Stimulated activated naive B cell treated with anti-CD40 and anti-IgM and Interleukin-4, amounts not matched to agents 10 μg/mL and 1 μg/mL and 100 μg/mL, for 72 hours (primary cell): ENCODE results near the gene OR4K14.
"Not testable (repeated sequence)": the region's sequence is repeated elsewhere in the genome, so short reads cannot be mapped to it uniquely, and the experiment has no call there.

ENCODE experiments used
- ATAC-seq, 2 donors: fragments of 150-1000 bp; cut with Tn5 transposase; replicated peaks; 2 replicates each; pipeline ENCODE4 v1.10.0; 2021; ENCODE audit warnings: moderate library complexity in 1 of 2
- DNase-seq: peaks from one replicate; pipeline ENCODE4 v3.0.0; 2021
- H3K27ac Mint-ChIP-seq: one replicate; pipeline ENCODE4 v1.8.0; 2022; ENCODE audit warnings: mild to moderate bottlenecking, mixed read lengths
- H3K27me3 Mint-ChIP-seq, 2 donors: one replicate each; pipeline ENCODE4 v1.8.0; 2022; ENCODE audit warnings: mixed read lengths in 2 of 2
- H3K36me3 Mint-ChIP-seq, 2 donors: one replicate each; pipeline ENCODE4 v1.8.0; 2022; ENCODE audit warnings: mixed read lengths in 2 of 2, mild to moderate bottlenecking in 1 of 2
- H3K4me1 Mint-ChIP-seq, 2 donors: one replicate each; pipeline ENCODE4 v1.8.0; 2022; ENCODE audit warnings: mixed read lengths in 2 of 2, mild to moderate bottlenecking in 1 of 2
- H3K4me3 Mint-ChIP-seq, 2 donors: one replicate each; pipeline ENCODE4 v1.8.0; 2022; ENCODE audit warnings: mild to moderate bottlenecking in 2 of 2, mixed read lengths in 2 of 2, moderate library complexity in 1 of 2
- H3K9me3 Mint-ChIP-seq, 2 donors: one replicate each; pipeline ENCODE4 v1.8.0; 2022; ENCODE audit warnings: mixed read lengths in 2 of 2, mild to moderate bottlenecking in 1 of 2

OR4K14 gene

GRCh38 chr14:20019257-20019865 is at the start of gene OR4K14:
OR4K14 (minus strand) TSS chr14:20019307; CDS start chr14:20015193, 4,114 bp downstream.
- no peak within 1 kb of the TSS for H3K4me3 Mint-ChIP-seq
- ATAC-seq (no peak), DNase-seq (no peak)
- no peaks in the 10 kb centered on the region for H3K27me3 Mint-ChIP-seq
- no peaks in the 10 kb centered on the region for H3K36me3 Mint-ChIP-seq
- no peaks in the 10 kb centered on the region for H3K4me1 Mint-ChIP-seq
- no peak within 1 kb of the TSS for H3K27ac Mint-ChIP-seq
- H3K9me3 Mint-ChIP-seq: peaks cover under 1% of the 10 kb centered on the region in 2 donors

GRCh38 chr14:20059745-20060144 is 40.6 kb upstream of the OR4K14 start, which contains the start of gene OR4L1:
OR4L1 (plus strand) TSS chr14:20060045; CDS start chr14:20060045, 0 bp downstream.
- peaks cover 0 to 3% of the 10 kb centered on the region in 2 donors for H3K9me3 Mint-ChIP-seq
- H3K4me3 Mint-ChIP-seq: no peak within 1 kb of the TSS
- H3K27me3 Mint-ChIP-seq: peaks cover 0 to 6% of the 10 kb centered on the region in 2 donors
- no peaks in the 10 kb centered on the region for H3K4me1 Mint-ChIP-seq
- H3K36me3 Mint-ChIP-seq: no peaks in the 10 kb centered on the region
- ATAC-seq (no peak), DNase-seq (no peak)
- H3K27ac Mint-ChIP-seq: no peak within 1 kb of the TSS

- no peaks in the 10 kb centered on the region for H3K9me3 Mint-ChIP-seq
- no peaks in the 10 kb centered on the region for H3K36me3 Mint-ChIP-seq
- H3K27ac Mint-ChIP-seq: no peak overlapping the region
- H3K4me1 Mint-ChIP-seq: no peaks in the 10 kb centered on the region
- DNase-seq: no peak
- no peak overlapping the region for H3K4me3 Mint-ChIP-seq
- no peak for ATAC-seq
- H3K27me3 Mint-ChIP-seq: peaks cover 0 to 11% of the 10 kb centered on the region in 2 donors
Observed at GRCh38 chr14:20048202-20048601, 29.1 kb upstream of the OR4K14 start.

GRCh38 chr14:20044243-20044642 is 25.1 kb upstream of the OR4K14 start:
- peaks cover 0 to 3% of the 10 kb centered on the region in 2 donors for H3K9me3 Mint-ChIP-seq
- DNase-seq (no peak), ATAC-seq (no peak)
- peaks cover 0 to 14% of the 10 kb centered on the region in 2 donors for H3K27me3 Mint-ChIP-seq
- H3K27ac Mint-ChIP-seq: no peak overlapping the region
- no peaks in the 10 kb centered on the region for H3K36me3 Mint-ChIP-seq
- H3K4me1 Mint-ChIP-seq: no peaks in the 10 kb centered on the region
- H3K4me3 Mint-ChIP-seq: no peak overlapping the region

GRCh38 chr14:20035938-20036337 is 16.8 kb upstream of the OR4K14 start, which contains the start of gene OR4K13:
OR4K13 (minus strand) TSS chr14:20036038; CDS start chr14:20034758, 1,280 bp downstream.
- Mint-ChIP-seq H3K9me3 (peaks cover 0 to 5% of the 10 kb centered on the region in 2 donors), H3K27me3 (peaks cover 0 to 5% of the 10 kb centered on the region in 2 donors)
- no peak for DNase-seq

GRCh38 chr14:20035449-20035848 is 16.3 kb upstream of the OR4K14 start:
- ATAC-seq (no peak), DNase-seq (no peak)
- Mint-ChIP-seq H3K4me3 (no peak overlapping the region), H3K36me3 (no peaks in the 10 kb centered on the region), H3K4me1 (no peaks in the 10 kb centered on the region), H3K27ac (no peak overlapping the region), H3K27me3 (peaks cover 0 to 5% of the 10 kb centered on the region in 2 donors), H3K9me3 (peaks cover 0 to 5% of the 10 kb centered on the region in 2 donors)

More at GRCh38 chr14:20035938-20036337, 16.8 kb upstream of the OR4K14 start, which contains the start of gene OR4K13:
- no peak within 1 kb of the TSS for H3K27ac Mint-ChIP-seq
- no peak within 1 kb of the TSS for H3K4me3 Mint-ChIP-seq
- no peak for ATAC-seq
- H3K4me1 Mint-ChIP-seq: no peaks in the 10 kb centered on the region
- H3K36me3 Mint-ChIP-seq: no peaks in the 10 kb centered on the region

- H3K4me3 Mint-ChIP-seq: no peak overlapping the region
- no peaks in the 10 kb centered on the region for H3K36me3 Mint-ChIP-seq
- H3K4me1 Mint-ChIP-seq: no peaks in the 10 kb centered on the region
- H3K27ac Mint-ChIP-seq: no peak overlapping the region
- peaks cover 0 to 5% of the 10 kb centered on the region in 2 donors for H3K9me3 Mint-ChIP-seq
- ATAC-seq (no peak), DNase-seq (no peak)
- H3K27me3 Mint-ChIP-seq: peaks cover 0 to 5% of the 10 kb centered on the region in 2 donors
Observed at GRCh38 chr14:20031058-20031457, 12.0 kb upstream of the OR4K14 start.

- Mint-ChIP-seq H3K36me3 (no peaks in the 10 kb centered on the region), H3K27me3 (peaks cover 0 to 4% of the 10 kb centered on the region in 2 donors), H3K9me3 (peaks cover 12 to 13% of the 10 kb centered on the region in 2 donors), H3K4me3 (no peak overlapping the region), H3K4me1 (no peaks in the 10 kb centered on the region), H3K27ac (no peak overlapping the region)
- ATAC-seq (no peak), DNase-seq (no peak)
Observed at GRCh38 chr14:20008156-20008555, 11.0 kb downstream of the OR4K14 start.

- no peak for DNase-seq
- no peak overlapping the region for H3K27ac Mint-ChIP-seq
- H3K4me3 Mint-ChIP-seq: no peak overlapping the region
- H3K4me1 Mint-ChIP-seq: no peaks in the 10 kb centered on the region
- H3K36me3 Mint-ChIP-seq: no peaks in the 10 kb centered on the region
- peaks cover 0 to 10% of the 10 kb centered on the region in 2 donors for H3K27me3 Mint-ChIP-seq
- H3K9me3 Mint-ChIP-seq: peaks cover 4 to 5% of the 10 kb centered on the region in 2 donors
- ATAC-seq: no peak
Observed at GRCh38 chr14:20002319-20002718, 16.8 kb downstream of the OR4K14 start.

GRCh38 chr14:20001863-20002262 is 17.2 kb downstream of the OR4K14 start, which contains the start of gene OR4Q2:
OR4Q2 (plus strand) TSS chr14:20002163.
- Mint-ChIP-seq H3K9me3 (peaks cover 3 to 4% of the 10 kb centered on the region in 2 donors), H3K4me3 (no peak within 1 kb of the TSS), H3K4me1 (no peaks in the 10 kb centered on the region), H3K36me3 (no peaks in the 10 kb centered on the region), H3K27ac (no peak within 1 kb of the TSS), H3K27me3 (peaks cover 0 to 10% of the 10 kb centered on the region in 2 donors)
- DNase-seq (no peak), ATAC-seq (no peak)

GRCh38 chr14:19993438-19993837 is 25.7 kb downstream of the OR4K14 start:
- Mint-ChIP-seq H3K4me3 (no peak overlapping the region), H3K4me1 (no peaks in the 10 kb centered on the region), H3K36me3 (no peaks in the 10 kb centered on the region), H3K27ac (no peak overlapping the region), H3K9me3 (peaks cover 7 to 10% of the 10 kb centered on the region in 2 donors), H3K27me3 (no peaks in the 10 kb centered on the region)
- ATAC-seq (no peak), DNase-seq (no peak)

- ATAC-seq: no peak
- H3K27ac Mint-ChIP-seq: no peak within 1 kb of the TSS
- no peak within 1 kb of the TSS for H3K4me3 Mint-ChIP-seq
Observed at GRCh38 chr14:19975291-19975690, 43.8 kb downstream of the OR4K14 start, which contains the start of gene OR4K15. OR4K15 (plus strand) TSS chr14:19975591; CDS start chr14:19975591, 0 bp downstream.

GRCh38 chr14:19974844-19975243 is 44.3 kb downstream of the OR4K14 start:
- no peak overlapping the region for H3K4me3 Mint-ChIP-seq

More at GRCh38 chr14:19975291-19975690, 43.8 kb downstream of the OR4K14 start, which contains the start of gene OR4K15:
- Mint-ChIP-seq H3K9me3 (no peaks in the 10 kb centered on the region), H3K4me1 (no peaks in the 10 kb centered on the region), H3K36me3 (no peaks in the 10 kb centered on the region), H3K27me3 (no peaks in the 10 kb centered on the region)
- no peak for DNase-seq

GRCh38 chr14:19969735-19970134 is 49.4 kb downstream of the OR4K14 start:
- not testable (repeated sequence) for H3K27me3 Mint-ChIP-seq, H3K36me3 Mint-ChIP-seq, H3K9me3 Mint-ChIP-seq, ATAC-seq, H3K4me3 Mint-ChIP-seq, H3K4me1 Mint-ChIP-seq, DNase-seq, H3K27ac Mint-ChIP-seq

More at GRCh38 chr14:19974844-19975243, 44.3 kb downstream of the OR4K14 start:
- DNase-seq (no peak), ATAC-seq (no peak)
- no peaks in the 10 kb centered on the region for H3K4me1 Mint-ChIP-seq
- H3K9me3 Mint-ChIP-seq: no peaks in the 10 kb centered on the region
- no peaks in the 10 kb centered on the region for H3K27me3 Mint-ChIP-seq
- H3K27ac Mint-ChIP-seq: no peak overlapping the region
- H3K36me3 Mint-ChIP-seq: no peaks in the 10 kb centered on the region
